ENCODE results near the gene ITPR1.

DNA sequence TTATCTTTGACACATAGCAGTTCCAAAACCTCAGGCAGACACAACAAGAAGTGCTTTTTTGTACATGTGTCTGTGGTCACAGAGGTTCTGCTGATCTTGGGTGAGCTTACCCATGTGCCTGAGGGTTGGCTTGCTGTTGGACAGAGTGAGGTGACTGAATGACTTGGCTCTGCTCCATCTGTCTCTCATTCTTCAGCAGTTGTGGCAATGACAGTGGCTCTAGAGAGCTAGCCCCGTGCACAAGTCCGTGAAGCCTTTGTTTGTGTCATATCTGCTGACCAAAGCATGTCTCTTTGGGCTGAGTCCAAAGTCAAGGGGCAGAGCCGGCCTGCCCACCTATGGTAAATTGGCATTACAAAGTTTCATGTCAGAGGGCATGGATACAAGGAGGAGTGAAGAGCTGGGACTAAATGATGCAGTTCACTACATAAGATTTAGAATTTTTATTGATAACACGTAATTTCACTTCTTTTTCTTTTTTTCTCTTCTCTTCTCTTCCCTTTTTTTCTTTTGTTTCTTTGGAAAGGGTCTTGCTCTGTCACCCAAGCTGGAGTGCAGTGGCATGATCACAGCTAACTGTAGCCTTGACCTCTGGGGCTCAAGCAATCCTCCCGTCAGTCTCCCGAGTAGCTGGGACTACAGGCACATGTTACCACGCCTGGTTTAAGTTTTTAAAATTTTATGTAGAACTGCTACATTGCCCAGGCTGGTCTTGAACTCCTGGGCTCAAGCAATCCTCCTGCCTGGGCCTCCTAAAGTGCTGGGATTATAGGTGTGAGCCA is 77.9 kb downstream of the ITPR1 start:
- TF ChIP-seq POLR2AphosphoS5 (IDR thresholded peaks at IDR 0.05) = no peak
- TF ChIP-seq, protein P1, sequence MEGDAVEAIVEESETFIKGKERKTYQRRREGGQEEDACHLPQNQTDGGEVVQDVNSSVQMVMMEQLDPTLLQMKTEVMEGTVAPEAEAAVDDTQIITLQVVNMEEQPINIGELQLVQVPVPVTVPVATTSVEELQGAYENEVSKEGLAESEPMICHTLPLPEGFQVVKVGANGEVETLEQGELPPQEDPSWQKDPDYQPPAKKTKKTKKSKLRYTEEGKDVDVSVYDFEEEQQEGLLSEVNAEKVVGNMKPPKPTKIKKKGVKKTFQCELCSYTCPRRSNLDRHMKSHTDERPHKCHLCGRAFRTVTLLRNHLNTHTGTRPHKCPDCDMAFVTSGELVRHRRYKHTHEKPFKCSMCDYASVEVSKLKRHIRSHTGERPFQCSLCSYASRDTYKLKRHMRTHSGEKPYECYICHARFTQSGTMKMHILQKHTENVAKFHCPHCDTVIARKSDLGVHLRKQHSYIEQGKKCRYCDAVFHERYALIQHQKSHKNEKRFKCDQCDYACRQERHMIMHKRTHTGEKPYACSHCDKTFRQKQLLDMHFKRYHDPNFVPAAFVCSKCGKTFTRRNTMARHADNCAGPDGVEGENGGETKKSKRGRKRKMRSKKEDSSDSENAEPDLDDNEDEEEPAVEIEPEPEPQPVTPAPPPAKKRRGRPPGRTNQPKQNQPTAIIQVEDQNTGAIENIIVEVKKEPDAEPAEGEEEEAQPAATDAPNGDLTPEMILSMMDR (IDR thresholded peaks at IDR 0.05) = no peak
- TF ChIP-seq POLR2A (IDR thresholded peaks at IDR 0.05) = no peak
